Measurements from ENCODE around the gene CIDEA.
"Not testable (repeated sequence)": the region's sequence is repeated elsewhere in the genome, so short reads cannot be mapped to it uniquely, and the experiment has no call there.

GRCh38 chr18:12223326-12223725 lies 30.8 kb upstream of the CIDEA start:
- TF ChIP-seq CTCF (IDR thresholded peaks at IDR 0.05; ENCODE audit: low read depth, low read length); EZH2phosphoT487 (IDR thresholded peaks at IDR 0.05; ENCODE audit: low read depth): not testable (repeated sequence)

Measured in OCI-LY3 (cell line).